ENCODE measurements around the gene AR. TPM values are rescaled to one million over a fixed set of nuclear protein-coding genes. Genes with fewer than 3 reads are reported as not detected.

AR gene
- not detected for polyA plus RNA-seq (2012; ENCODE audit: missing spikeins)

GRCh38 chrX:67543818-67544217 is at the start of gene AR:
Gene AR (plus strand): TSS chrX:67544021. CDS start chrX:67545147, 1,126 bp downstream.
- DNase-seq (ENCODE audit: insufficient read length), result no peak
- TF ChIP-seq TAF1 (IDR thresholded peaks at IDR 0.05; ENCODE audit: borderline replicate concordance, low read depth, low read length), result no peak
- TF ChIP-seq POLR2A (IDR thresholded peaks at IDR 0.05; ENCODE audit: low read depth, low read length), result no peak
- no peak for TF ChIP-seq POLR2AphosphoS5 (IDR thresholded peaks at IDR 0.05; ENCODE audit: low read depth, low read length)
- FAIRE-seq, result no peak

GRCh38 chrX:67500617-67501016 is 43.2 kb upstream of the AR start:
- no peak for TF ChIP-seq POLR2A (IDR thresholded peaks at IDR 0.05; ENCODE audit: low read depth, low read length)
- no peak for TF ChIP-seq POLR2AphosphoS5 (IDR thresholded peaks at IDR 0.05; ENCODE audit: low read depth, low read length)
- no peak for TF ChIP-seq TAF1 (IDR thresholded peaks at IDR 0.05; ENCODE audit: borderline replicate concordance, low read depth, low read length)
- DNase-seq (ENCODE audit: insufficient read length) (no peak), FAIRE-seq (no peak)

GRCh38 chrX:67503004-67503403 is 40.8 kb upstream of the AR start:
- FAIRE-seq (no peak), DNase-seq (ENCODE audit: insufficient read length) (no peak)
- no peak for TF ChIP-seq POLR2A (IDR thresholded peaks at IDR 0.05; ENCODE audit: low read depth, low read length)

GRCh38 chrX:67503453-67503852 is 40.4 kb upstream of the AR start:
- TF ChIP-seq TAF1 (IDR thresholded peaks at IDR 0.05; ENCODE audit: borderline replicate concordance, low read depth, low read length) (no peak), POLR2A (IDR thresholded peaks at IDR 0.05; ENCODE audit: low read depth, low read length) (no peak), POLR2AphosphoS5 (IDR thresholded peaks at IDR 0.05; ENCODE audit: low read depth, low read length) (no peak)
- FAIRE-seq (no peak), DNase-seq (ENCODE audit: insufficient read length) (no peak)

- DNase-seq (ENCODE audit: insufficient read length) (no peak), FAIRE-seq (no peak)
- TF ChIP-seq TAF1 (IDR thresholded peaks at IDR 0.05; ENCODE audit: borderline replicate concordance, low read depth, low read length), result no peak
- TF ChIP-seq POLR2AphosphoS5 (IDR thresholded peaks at IDR 0.05; ENCODE audit: low read depth, low read length), result no peak
Observed at GRCh38 chrX:67520671-67521070, 23.1 kb upstream of the AR start.

GRCh38 chrX:67523002-67523681 is 20.7 kb upstream of the AR start:
- TF ChIP-seq POLR2A (IDR thresholded peaks at IDR 0.05; ENCODE audit: low read depth, low read length) (no peak), POLR2AphosphoS5 (IDR thresholded peaks at IDR 0.05; ENCODE audit: low read depth, low read length) (no peak)
- DNase-seq (ENCODE audit: insufficient read length) (no peak), FAIRE-seq (no peak)

GRCh38 chrX:67523932-67524331 is 19.9 kb upstream of the AR start:
- DNase-seq (ENCODE audit: insufficient read length) (no peak), FAIRE-seq (no peak)

GRCh38 chrX:67524428-67524827 is 19.4 kb upstream of the AR start:
- no peak for TF ChIP-seq TAF1 (IDR thresholded peaks at IDR 0.05; ENCODE audit: borderline replicate concordance, low read depth, low read length)
- TF ChIP-seq POLR2AphosphoS5 (IDR thresholded peaks at IDR 0.05; ENCODE audit: low read depth, low read length), result no peak
- DNase-seq (ENCODE audit: insufficient read length) (no peak), FAIRE-seq (no peak)

More at GRCh38 chrX:67523932-67524331, 19.9 kb upstream of the AR start:
- TF ChIP-seq POLR2A (IDR thresholded peaks at IDR 0.05; ENCODE audit: low read depth, low read length) (no peak), POLR2AphosphoS5 (IDR thresholded peaks at IDR 0.05; ENCODE audit: low read depth, low read length) (no peak), TAF1 (IDR thresholded peaks at IDR 0.05; ENCODE audit: borderline replicate concordance, low read depth, low read length) (no peak)

GRCh38 chrX:67524950-67525691 is 18.7 kb upstream of the AR start:
- FAIRE-seq, result no peak
- TF ChIP-seq POLR2AphosphoS5 (IDR thresholded peaks at IDR 0.05; ENCODE audit: low read depth, low read length) (no peak), TAF1 (IDR thresholded peaks at IDR 0.05; ENCODE audit: borderline replicate concordance, low read depth, low read length) (no peak), POLR2A (IDR thresholded peaks at IDR 0.05; ENCODE audit: low read depth, low read length) (no peak)
- DNase-seq (ENCODE audit: insufficient read length), result no peak

- DNase-seq (ENCODE audit: insufficient read length), result no peak
- no peak for TF ChIP-seq POLR2AphosphoS5 (IDR thresholded peaks at IDR 0.05; ENCODE audit: low read depth, low read length)
- no peak for TF ChIP-seq POLR2A (IDR thresholded peaks at IDR 0.05; ENCODE audit: low read depth, low read length)
- TF ChIP-seq TAF1 (IDR thresholded peaks at IDR 0.05; ENCODE audit: borderline replicate concordance, low read depth, low read length), result no peak
- FAIRE-seq, result no peak
Observed at GRCh38 chrX:67536564-67536963, 7.3 kb upstream of the AR start.

GRCh38 chrX:67538383-67538782 is 5.4 kb upstream of the AR start:
- DNase-seq (ENCODE audit: insufficient read length), result no peak
- no peak for TF ChIP-seq POLR2A (IDR thresholded peaks at IDR 0.05; ENCODE audit: low read depth, low read length)
- TF ChIP-seq TAF1 (IDR thresholded peaks at IDR 0.05; ENCODE audit: borderline replicate concordance, low read depth, low read length), result no peak
- no peak for TF ChIP-seq POLR2AphosphoS5 (IDR thresholded peaks at IDR 0.05; ENCODE audit: low read depth, low read length)
- no peak for FAIRE-seq

- TF ChIP-seq TAF1 (IDR thresholded peaks at IDR 0.05; ENCODE audit: borderline replicate concordance, low read depth, low read length) (no peak), POLR2AphosphoS5 (IDR thresholded peaks at IDR 0.05; ENCODE audit: low read depth, low read length) (no peak), POLR2A (IDR thresholded peaks at IDR 0.05; ENCODE audit: low read depth, low read length) (no peak)
- DNase-seq (ENCODE audit: insufficient read length), result no peak
- FAIRE-seq, result no peak
Observed at GRCh38 chrX:67544281-67545035, 637 bp downstream of the AR start.

All from GM12892 (cell line).